Measurements from ENCODE around the gene TMEM92.

TMEM92 gene

GRCh38 chr17:50274142-50274896 lies at the start of gene TMEM92:
TMEM92 (plus strand) TSS chr17:50274466; CDS start chr17:50274502, 36 bp downstream.
- peak in 2 of 10 donors; percentile 65 to 73 for DNase-seq
- intact Hi-C loops (cut with DNase I) = no loop called here

GRCh38 chr17:50225701-50226240 lies 48.5 kb upstream of the TMEM92 start:
- DNase-seq = no peak
- intact Hi-C loops (cut with DNase I) = no loop called here

GRCh38 chr17:50234581-50234980 lies 39.7 kb upstream of the TMEM92 start:
- DNase-seq = no peak
- intact Hi-C loops (cut with DNase I) = no loop called here

- intact Hi-C loops (cut with DNase I) = no loop called here
- no peak for DNase-seq
These were observed 36.4 kb upstream of the TMEM92 start for GRCh38 chr17:50237901-50238300.

- intact Hi-C loops (cut with DNase I) = no loop called here
- DNase-seq = no peak
These were observed 35.5 kb upstream of the TMEM92 start for GRCh38 chr17:50238601-50239280.

DNA sequence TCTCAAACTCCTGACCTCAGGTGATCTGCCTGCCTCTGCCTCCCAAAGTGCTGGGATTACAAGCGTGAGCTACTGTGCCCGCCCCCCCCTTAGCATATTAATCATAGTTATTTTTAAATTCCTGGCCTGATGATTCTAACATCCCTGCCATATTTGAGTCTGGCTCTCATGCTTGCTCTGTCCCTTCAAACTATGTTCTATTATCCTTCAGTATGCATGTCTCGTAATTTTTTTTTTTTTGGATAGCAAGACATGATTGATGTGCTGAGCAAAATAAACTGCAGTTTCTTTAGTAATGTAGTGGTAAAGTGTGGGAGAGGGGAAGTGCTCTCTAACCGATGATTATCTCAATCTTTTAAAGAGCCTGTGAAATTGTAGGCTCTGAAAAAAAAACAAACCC lies 34.3 kb upstream of the TMEM92 start:
- intact Hi-C loops (cut with DNase I) = no loop called here
- no peak for DNase-seq

DNA sequence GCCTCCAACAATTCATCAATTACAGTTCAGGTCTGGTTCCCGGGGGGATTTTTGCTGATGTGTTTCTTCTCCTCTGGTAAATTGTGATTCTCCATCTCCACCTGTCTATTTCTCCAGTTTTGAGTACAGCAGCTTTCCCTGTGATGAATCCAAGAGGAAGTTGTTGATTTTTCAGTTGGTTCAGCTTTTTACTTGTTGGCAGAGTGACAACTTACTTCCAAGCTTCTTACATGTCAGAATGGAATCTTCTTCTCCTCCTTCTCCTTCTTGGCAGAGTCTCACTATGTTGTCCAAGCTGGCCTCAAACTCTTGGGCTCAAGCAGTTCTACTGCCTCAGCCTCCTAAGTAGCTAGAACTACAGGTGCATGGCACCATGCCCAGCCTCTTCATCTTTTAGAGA lies 33.4 kb upstream of the TMEM92 start:
- no peak for DNase-seq
- intact Hi-C loops (cut with DNase I) = no loop called here

GRCh38 chr17:50241431-50241830 lies 32.8 kb upstream of the TMEM92 start:
- no peak for DNase-seq
- intact Hi-C loops (cut with DNase I) = no loop called here

GRCh38 chr17:50244771-50245170 lies 29.5 kb upstream of the TMEM92 start:
- no peak for DNase-seq
- intact Hi-C loops (cut with DNase I) = no loop called here

- intact Hi-C loops (cut with DNase I) = no loop called here
- DNase-seq = no peak
These were observed 26.0 kb upstream of the TMEM92 start for GRCh38 chr17:50248255-50248654.

- intact Hi-C loops (cut with DNase I) = loop anchor here (10.0 kb wide), 1 partner anchor 62 kb away; no protein-coding TSS in a partner anchor
- DNase-seq = no peak
These were observed 21.5 kb upstream of the TMEM92 start for GRCh38 chr17:50252781-50253180.

DNA sequence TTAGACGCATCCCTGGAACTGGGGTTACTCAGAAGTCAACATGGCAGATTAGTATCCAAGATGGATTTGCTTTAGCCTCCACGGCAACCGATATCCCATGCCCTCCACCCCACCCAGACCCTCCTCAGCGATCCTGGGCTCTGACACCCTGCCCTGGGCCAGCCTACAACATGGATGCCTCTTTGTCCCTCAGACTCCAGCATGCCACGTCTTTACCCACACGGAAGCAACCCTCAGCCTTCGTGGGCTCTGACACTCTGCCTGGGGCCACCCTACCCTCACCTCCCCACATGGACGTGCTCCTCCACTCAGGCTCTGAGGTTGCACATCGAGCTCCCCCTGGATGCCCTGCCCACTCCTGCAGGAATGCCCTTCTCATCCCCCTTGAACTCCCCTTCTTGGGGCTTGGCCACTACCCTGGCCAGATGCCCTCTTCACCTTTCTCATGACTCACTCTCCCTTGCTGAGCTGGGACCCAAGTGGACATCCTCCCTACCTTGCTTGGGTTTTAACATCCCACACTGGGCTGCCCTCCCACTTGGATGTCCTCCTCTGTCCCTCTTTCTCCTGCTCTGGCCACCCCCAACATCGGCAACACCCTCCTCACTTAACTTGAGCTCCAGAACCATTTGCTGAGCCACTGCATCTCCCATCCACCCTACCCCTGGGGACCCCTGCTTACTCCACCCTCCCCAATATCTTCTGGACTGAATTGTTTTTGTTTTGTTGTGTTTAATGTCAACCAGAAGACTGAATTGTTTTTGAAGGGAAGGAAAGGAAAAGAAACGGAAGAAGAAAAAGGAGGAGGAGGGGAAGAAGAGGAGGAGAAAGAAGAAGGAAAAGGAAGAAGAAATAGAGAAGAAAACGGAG lies 18.3 kb upstream of the TMEM92 start:
- intact Hi-C loops (cut with DNase I) = loop anchor here (10.0 kb wide), 1 partner anchor 59 kb away; no protein-coding TSS in a partner anchor
- no peak for DNase-seq

GRCh38 chr17:50256826-50257618 lies 17.2 kb upstream of the TMEM92 start:
- intact Hi-C loops (cut with DNase I) = loop anchor here (10.0 kb wide), 1 partner anchor 58 kb away; no protein-coding TSS in a partner anchor
- DNase-seq = no peak

DNA sequence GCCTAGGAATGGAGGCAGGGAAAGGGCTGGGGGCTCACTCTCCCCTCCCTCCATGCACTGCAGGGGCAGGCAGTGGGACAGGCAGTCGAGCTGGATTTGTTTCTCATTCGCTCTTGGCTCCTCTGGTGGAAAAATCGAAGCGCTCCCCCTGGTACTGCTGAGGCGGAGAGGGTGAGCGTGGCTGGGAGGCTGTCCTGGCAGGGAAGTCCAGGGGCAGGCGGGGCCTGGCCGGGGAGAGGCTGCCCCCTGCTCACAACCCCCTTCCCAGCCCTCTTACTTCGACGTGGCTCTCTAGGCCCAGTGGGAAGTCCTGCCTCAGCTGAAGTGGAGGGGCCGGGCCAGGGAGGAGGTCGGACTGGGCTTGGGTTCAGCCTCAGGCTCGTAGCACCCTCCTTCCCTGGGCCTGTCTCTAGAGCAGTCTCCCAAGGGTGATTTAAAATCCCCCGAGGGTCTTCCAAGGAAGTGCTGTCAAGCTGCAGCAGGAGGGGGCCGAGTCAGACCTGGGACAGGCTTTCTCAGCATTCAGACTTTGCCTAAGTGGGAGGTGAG lies 16.5 kb upstream of the TMEM92 start:
- intact Hi-C loops (cut with DNase I) = loop anchor here (10.0 kb wide), 1 partner anchor 57 kb away; no protein-coding TSS in a partner anchor

DNA sequence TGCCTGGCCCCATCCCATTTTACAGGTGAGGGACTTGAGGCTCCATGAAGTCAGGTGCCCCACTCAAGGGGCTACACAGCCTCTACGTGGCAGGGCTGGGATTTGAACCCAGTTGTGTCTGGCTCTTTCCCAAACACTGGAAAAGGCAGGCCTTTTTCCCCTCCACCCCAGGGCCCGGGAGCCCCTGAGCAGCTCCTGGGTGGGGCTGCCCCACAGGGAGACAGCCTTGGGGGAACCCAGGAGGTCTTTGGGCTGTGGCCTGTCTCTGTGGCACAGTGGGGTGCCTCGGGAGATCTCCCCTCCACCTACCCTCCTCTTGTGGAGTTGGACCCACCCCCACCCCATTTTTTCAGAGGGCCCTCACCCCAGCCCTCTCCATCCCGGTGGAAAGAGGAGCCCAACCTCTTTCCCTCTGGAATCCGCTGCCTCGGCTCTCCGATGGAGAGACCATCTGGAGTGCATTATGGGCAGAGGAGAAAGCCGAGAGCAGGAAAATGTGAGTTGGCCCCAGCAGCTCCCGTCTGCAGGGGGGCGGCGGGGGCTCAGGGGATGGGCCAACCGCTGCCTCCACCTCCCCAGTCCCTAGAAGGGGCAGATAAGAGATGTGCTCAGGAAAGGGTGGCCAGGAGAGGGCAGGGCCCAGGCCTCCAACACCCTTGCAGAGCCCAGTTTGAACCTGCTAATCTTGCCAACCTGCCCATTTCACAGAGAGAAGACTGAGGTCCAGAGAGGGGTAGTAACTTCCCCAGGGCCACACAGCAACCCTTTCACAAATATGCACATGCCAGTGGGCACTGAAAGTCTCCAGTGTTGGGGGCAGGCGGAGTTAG lies 15.4 kb upstream of the TMEM92 start:
- intact Hi-C loops (cut with DNase I) = loop anchor here (10.0 kb wide), 1 partner anchor 56 kb away; no protein-coding TSS in a partner anchor
- peak in 1 of 10 donors; percentile 59 for DNase-seq

More for the DNA sequence above, 16.5 kb upstream of the TMEM92 start:
- no peak for DNase-seq

DNA sequence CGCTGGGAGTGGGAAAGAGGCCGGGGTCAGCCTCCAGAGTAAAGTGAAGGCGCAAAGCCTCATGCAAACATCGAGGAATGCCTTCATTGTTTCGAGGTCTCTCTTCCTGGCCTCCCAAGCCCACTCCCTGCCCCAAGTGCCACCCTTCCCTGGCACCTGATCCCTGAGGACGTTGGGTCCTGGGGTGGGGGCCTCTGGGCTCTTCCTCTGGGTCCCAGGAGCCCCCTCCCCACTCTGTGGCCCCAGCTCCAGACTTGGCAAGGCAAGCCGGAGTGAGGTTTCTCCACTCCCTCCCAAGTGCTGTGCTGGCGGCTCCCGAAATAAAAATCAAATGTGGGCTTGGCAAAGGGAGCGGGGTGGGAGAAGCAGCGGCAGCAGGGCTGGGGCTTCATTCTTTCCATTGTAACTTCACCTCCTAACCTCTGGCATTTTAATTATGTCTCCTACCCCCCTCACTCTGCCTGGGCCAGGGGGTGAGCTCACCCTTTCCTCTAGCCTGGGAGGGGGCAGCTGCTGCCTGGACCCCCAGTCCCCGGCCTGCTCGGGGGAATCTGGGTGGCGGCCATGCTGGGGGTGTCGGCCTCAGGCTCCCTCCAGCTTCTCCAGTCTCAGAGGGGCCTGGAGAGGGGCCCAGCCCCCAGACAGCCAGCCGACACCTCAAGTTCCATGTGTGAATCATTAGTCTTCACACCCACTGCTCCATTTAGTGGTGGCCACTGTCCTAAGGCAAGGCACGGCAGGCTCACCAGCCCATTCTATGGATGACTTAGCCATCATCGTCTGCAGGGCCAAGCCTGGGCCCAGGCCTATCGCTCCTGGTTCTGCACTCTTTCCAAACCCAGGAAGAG lies 14.6 kb upstream of the TMEM92 start:
- intact Hi-C loops (cut with DNase I) = loop anchor here (10.0 kb wide), 1 partner anchor 55 kb away; no protein-coding TSS in a partner anchor

GRCh38 chr17:50260501-50260911 lies 13.8 kb upstream of the TMEM92 start:
- intact Hi-C loops (cut with DNase I) = no loop called here
- peak in 1 of 10 donors; percentile 45 for DNase-seq

More for the DNA sequence above, 14.6 kb upstream of the TMEM92 start:
- DNase-seq = peak in 1 of 10 donors; percentile 55

Measured in posterior cingulate gyrus (tissue), 11 donors.